ENCODE measurements around the gene IGFBP1. TPM values are rescaled to one million over a fixed set of nuclear protein-coding genes. Genes with fewer than 3 reads are reported as not detected.

Gene IGFBP1
- total RNA-seq, 1 donor from 2014 or later = 0.31 TPM

DNA sequence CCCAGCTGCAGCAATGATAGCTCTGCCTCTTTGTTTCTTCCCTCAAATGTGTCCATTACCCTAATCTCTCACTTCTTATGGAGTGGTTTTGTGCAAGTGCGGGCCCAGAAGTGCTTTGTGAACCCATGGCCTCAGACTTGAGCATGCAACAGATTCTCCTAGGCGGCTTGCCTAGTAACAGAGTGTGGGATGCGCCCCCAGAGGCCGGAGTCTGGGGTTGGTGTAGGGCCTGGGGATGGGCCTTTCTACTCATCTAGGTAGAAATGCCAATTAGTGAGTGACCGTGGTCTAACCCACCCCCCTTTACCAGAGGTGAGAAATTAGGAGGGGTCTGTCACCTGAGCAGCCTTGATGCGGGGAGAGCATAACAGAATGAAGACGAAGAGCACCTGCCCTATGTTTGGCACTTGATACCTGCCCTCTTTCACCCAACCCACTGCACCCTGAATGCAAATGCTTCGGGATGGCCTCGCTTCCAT is 7.0 kb upstream of the IGFBP1 start:
- no peak for DNase-seq

DNA sequence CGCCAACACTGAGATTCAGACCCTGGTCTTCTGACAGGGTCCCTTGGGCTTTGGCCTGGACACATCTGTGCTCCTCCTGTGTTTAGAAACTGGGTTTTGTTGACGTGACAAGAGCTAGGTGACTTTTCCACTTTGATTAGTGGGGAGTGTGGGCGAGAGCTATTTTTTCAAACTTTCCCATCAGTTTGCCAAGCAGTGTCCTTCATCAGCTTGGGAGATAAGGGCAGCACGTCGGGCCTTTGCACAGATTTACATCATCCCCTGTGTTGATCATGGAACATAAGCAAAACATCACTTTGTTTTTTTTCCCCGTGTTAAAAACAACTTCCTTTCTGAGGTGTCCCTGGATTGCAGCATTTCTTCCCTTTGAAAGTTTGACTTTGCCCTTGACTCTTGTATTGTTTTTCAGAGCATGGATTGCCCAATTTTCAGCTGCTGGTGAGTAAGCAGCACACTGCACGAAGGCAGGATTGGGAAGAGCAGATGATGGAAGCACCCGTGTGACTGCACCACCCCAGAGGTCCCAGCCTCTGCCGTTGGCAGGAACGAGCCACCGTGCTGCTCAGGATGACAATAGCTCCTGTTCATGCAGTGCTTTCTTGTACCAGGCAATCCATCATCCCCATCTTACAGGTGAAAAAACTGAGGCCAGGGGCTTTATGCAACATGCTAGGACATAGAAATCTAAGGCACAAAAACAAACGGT is 6.4 kb upstream of the IGFBP1 start:
- DNase-seq = no peak

GRCh38 chr7:45882465-45882810 is 5.8 kb upstream of the IGFBP1 start:
- DNase-seq = no peak

DNA sequence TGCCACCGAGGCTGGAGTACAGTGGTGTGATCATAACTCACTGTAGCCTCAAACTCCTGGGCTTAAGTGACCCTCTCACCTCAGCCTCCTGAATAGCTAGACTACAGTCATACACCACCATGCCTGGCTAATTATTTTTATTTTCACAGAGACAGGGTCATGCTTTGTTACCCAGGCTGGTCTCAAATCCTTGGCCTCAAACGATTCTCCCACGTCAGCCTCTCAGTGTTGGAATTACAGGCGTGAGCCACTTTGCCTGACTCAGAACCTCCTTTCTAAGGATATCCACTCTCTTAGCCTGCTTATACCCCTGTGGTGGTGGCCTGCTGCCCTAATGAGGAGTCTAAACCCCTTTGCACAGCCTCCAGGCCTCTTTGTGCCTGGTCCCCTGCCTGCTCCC is 4.2 kb upstream of the IGFBP1 start:
- no peak for DNase-seq

- no peak for DNase-seq
These were observed 2.9 kb upstream of the IGFBP1 start for GRCh38 chr7:45885264-45885882.

GRCh38 chr7:45886931-45887667 is 1.2 kb upstream of the IGFBP1 start:
- DNase-seq = no peak

GRCh38 chr7:45888993-45889366 is 692 bp downstream of the IGFBP1 start:
- no peak for DNase-seq

DNA sequence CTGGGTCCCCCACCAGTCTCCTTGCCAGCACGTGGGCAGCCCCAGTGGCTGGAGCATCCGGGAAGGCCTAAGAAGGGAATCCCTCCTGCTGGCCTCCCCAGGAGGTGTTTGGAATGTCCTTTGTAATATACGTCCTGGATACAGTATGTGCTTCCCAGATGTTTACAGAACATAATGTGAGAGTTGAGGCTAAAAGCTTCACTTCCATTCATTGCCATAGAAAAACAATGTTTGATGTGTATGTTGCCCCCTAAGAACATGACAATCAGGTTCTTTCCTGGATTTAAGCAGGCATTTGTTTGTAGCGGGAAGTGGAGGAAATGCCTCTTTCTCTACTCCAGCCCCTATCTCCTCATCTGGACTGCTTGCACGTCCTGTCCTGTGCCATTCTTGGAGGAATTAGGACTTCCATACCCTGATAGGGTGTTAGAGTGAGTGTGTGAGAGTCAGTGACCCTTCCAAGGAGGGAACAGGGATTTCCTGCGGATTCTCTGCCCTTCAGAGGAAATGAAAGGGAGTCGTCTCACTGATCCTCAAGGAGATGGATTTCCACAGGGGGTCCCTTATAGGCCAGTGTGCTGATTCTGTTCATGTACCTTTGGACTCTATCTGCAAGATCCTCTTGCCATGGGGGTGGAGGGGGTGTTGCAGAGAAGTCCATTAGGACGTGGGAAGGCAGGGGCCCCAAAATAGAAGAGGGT is 1.2 kb downstream of the IGFBP1 start:
- no peak for DNase-seq

GRCh38 chr7:45890125-45890901 is 2.0 kb downstream of the IGFBP1 start:
- DNase-seq = no peak

DNA sequence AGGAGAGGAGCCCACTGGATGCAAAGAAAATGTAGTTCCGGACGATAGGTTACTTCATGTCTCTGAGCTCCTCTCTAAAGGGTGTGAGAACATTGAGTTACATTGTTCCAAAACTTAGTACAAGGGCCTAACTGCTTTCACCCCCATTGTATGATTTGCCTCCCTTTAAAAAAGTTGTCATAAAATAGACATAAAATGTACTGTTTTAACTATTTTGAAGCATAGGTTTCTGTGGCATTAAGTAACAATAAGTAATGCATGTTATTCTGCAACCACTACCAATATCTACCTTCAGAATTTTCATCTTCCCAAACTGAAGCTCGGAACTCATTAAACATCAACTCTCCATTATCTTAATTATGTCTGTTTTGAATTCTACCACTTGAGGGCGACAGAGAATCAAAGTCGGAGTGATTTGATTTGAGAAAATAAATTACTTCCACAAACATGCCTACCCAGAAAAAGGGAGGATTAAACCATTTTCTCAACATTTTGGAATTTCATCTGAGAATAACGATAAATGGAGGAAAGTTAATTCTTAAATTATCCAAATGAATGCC is 2.7 kb downstream of the IGFBP1 start:
- no peak for DNase-seq

GRCh38 chr7:45891462-45892402 is 3.4 kb downstream of the IGFBP1 start:
- no peak for DNase-seq

DNA sequence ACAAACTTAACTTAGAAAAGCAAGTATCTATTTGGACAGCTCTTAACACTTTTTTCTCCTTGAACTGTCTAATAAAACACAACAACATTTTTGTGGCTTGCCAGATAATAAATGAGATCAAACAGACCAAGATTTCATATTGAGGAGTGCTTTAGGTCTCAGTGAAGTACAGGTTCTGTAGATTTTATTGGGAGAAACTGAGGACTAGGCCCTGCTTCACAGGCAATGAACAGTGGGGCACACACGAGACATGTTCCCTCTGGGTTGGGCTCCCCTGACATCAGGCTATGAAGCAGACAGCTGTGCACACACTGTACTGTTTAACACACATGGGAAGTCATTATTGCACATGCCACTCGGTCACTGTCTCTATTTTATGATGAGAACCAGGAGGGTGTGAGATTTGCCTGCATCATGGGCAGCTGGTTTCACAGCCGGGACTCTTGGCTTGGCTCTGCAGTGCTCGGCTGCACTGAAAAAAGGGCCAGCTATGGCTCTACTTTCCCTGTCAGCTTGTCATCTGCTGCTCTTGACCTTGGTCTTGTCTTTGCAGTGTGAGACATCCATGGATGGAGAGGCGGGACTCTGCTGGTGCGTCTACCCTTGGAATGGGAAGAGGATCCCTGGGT is 4.2 kb downstream of the IGFBP1 start:
- no peak for DNase-seq

DNA sequence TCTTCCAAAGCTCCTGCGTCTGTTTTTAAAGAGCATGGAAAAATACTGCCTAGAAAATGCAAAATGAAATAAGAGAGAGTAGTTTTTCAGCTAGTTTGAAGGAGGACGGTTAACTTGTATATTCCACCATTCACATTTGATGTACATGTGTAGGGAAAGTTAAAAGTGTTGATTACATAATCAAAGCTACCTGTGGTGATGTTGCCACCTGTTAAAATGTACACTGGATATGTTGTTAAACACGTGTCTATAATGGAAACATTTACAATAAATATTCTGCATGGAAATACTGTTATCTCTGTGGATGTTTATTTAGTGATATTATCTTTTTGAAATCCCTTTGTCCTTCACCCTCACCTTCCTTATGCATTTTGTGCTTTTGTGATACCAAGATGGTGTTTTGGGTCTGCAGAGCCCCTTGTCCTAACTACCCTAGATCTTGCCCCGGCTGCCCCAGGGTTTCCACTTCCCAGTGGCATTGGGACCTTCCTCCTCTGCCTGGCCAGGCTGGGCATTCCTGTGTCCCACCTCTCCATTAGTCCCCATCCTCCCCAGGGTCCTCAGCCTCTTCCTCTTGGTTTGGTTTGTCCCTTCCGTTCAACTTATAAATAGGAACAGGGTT is 5.2 kb downstream of the IGFBP1 start:
- no peak for DNase-seq

- DNase-seq = no peak
These were observed 5.8 kb downstream of the IGFBP1 start for GRCh38 chr7:45893996-45894664.

- no peak for DNase-seq
These were observed 6.4 kb downstream of the IGFBP1 start for GRCh38 chr7:45894665-45895062.

DNA sequence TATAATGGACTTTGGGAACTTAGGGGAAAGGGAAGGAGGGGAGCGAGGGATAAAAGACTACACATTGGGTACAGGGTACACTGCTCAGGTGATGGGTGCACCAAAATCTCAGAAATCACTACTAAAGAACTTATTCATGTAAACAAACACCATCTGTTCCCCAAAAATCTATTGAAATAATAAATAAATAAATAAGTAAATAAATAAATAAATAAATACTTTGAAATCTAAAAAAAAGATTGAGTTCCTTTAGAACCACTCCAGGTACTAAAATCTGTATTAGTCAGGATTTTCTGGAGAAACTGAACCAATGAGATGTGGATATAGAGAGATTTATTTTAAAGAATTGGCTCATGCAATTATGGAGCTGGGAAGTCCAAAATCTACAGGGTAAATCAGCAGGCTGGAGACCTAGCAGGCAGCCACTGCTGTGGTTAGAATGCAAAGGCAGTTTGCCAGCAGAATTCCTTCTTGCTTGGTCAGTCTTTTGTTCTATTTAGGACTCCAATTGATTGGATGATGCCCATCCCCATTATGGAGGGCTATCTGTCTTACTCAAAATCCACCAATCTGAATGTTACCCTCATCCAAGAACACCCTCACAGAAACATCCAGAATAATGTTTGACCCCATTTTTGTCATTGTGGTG is 8.9 kb downstream of the IGFBP1 start:
- no peak for DNase-seq

- no peak for DNase-seq
These were observed 9.9 kb downstream of the IGFBP1 start for GRCh38 chr7:45898222-45898621.

- DNase-seq = no peak
These were observed 13.3 kb downstream of the IGFBP1 start for GRCh38 chr7:45901566-45901965.

- no peak for DNase-seq
These were observed 14.5 kb downstream of the IGFBP1 start for GRCh38 chr7:45902820-45903219.
